Measurements from ENCODE around the gene LRFN3.

Gene LRFN3

DNA sequence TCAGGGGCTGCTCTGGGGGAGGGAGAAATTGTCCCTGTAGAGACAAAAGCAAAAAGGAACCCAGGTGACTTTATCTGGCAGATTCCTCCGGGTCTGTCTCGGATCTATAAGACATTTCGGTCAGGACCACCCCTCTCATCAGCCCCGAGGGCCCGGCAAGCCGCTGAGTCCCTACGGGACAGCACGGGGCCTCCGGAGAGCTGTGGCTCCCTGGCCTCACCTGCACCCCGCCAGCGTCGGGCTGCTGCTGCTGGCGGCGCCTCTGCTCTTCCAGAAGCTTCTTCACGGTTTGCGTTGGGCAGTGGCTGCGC, 37.7 kb upstream of the LRFN3 start:
- H3K4me1 ChIP-seq (ENCODE audit: control insufficient read depth, low read length), result peaks cover 36% of the 10 kb centered on the region
- peaks cover 11% of the 10 kb centered on the region for H3F3A ChIP-seq (ENCODE audit: control insufficient read depth, insufficient read depth)
- H3K36me3 ChIP-seq (ENCODE audit: control insufficient read depth, low read length), result peaks cover 62% of the 10 kb centered on the region
- H3K9me3 ChIP-seq (ENCODE audit: control insufficient read depth, insufficient read depth, low read length), result no peaks in the 10 kb centered on the region
- peaks cover 18% of the 10 kb centered on the region for H4K20me1 ChIP-seq (ENCODE audit: control insufficient read depth, insufficient read depth, low read depth, low read length)
- peak overlapping the region; percentile 99 for H3K4me2 ChIP-seq (ENCODE audit: low read length)
- peak overlapping the region; percentile 87 for H3K4me3 ChIP-seq (ENCODE audit: low read length)
- H3K79me2 ChIP-seq (ENCODE audit: control insufficient read depth, low read length), result peaks cover 67% of the 10 kb centered on the region
- TF ChIP-seq EZH2phosphoT487 (IDR thresholded peaks at IDR 0.05; ENCODE audit: borderline replicate concordance, low read length), result no peak
- TF ChIP-seq, protein P1, sequence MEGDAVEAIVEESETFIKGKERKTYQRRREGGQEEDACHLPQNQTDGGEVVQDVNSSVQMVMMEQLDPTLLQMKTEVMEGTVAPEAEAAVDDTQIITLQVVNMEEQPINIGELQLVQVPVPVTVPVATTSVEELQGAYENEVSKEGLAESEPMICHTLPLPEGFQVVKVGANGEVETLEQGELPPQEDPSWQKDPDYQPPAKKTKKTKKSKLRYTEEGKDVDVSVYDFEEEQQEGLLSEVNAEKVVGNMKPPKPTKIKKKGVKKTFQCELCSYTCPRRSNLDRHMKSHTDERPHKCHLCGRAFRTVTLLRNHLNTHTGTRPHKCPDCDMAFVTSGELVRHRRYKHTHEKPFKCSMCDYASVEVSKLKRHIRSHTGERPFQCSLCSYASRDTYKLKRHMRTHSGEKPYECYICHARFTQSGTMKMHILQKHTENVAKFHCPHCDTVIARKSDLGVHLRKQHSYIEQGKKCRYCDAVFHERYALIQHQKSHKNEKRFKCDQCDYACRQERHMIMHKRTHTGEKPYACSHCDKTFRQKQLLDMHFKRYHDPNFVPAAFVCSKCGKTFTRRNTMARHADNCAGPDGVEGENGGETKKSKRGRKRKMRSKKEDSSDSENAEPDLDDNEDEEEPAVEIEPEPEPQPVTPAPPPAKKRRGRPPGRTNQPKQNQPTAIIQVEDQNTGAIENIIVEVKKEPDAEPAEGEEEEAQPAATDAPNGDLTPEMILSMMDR (IDR thresholded peaks at IDR 0.05; ENCODE audit: low read depth, low read length, poor library complexity, severe bottlenecking), result no peak
- no peaks in the 10 kb centered on the region for H3K9me2 ChIP-seq (replicated peaks; ENCODE audit: control insufficient read depth, low read length)
- H3K27me3 ChIP-seq (ENCODE audit: control insufficient read depth, low read length), result no peaks in the 10 kb centered on the region
- peak overlapping the region; percentile 94 for H3K27ac ChIP-seq (ENCODE audit: low read depth, low read length)

DNA sequence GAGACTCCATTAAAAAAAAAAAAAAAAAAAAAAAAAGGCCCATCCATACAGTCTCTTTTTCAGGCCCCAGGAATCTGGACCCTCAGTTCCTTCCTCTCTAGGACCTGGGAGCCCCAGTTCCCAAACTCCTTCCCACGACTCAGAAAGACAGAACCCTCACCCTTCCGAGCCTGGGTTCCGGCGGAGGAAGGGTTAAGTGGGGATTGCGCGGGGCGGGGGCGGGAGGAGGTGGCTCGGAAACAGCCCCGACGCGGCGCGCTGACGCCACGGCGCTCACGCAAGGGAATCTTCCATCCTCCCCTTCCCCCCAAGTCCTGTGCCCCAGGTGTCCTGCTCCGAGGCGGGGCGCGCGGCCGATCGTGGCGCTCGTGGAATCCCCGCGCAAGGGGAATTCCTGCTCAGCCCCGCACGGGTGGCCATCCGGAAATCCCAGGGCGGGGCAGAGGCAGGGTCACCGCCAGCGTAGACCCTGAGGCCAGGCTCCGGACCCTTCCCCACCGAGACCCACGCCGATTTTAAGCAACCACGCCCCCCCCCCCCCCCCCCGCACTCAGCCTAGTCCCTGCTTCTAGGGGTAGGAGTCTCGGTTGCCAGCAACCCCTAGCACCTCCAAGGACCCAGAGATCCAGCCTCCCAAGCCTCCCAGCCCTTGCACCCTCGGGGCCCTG, 36.5 kb upstream of the LRFN3 start:
- no peak for TF ChIP-seq EZH2phosphoT487 (IDR thresholded peaks at IDR 0.05; ENCODE audit: borderline replicate concordance, low read length)
- TF ChIP-seq, protein P1 (IDR thresholded peaks at IDR 0.05; ENCODE audit: low read depth, low read length, poor library complexity, severe bottlenecking), result no peak
- Histone ChIP-seq H3K4me2 (ENCODE audit: low read length) (peak overlapping the region; percentile 99), H3K9me3 (ENCODE audit: control insufficient read depth, insufficient read depth, low read length) (no peaks in the 10 kb centered on the region), H3K4me1 (ENCODE audit: control insufficient read depth, low read length) (peaks cover 47% of the 10 kb centered on the region), H3F3A (ENCODE audit: control insufficient read depth, insufficient read depth) (peaks cover 18% of the 10 kb centered on the region), H3K27me3 (ENCODE audit: control insufficient read depth, low read length) (no peaks in the 10 kb centered on the region), H4K20me1 (ENCODE audit: control insufficient read depth, insufficient read depth, low read depth, low read length) (peaks cover 18% of the 10 kb centered on the region), H3K4me3 (ENCODE audit: low read length) (peak overlapping the region; percentile 87), H3K36me3 (ENCODE audit: control insufficient read depth, low read length) (peaks cover 50% of the 10 kb centered on the region), H3K79me2 (ENCODE audit: control insufficient read depth, low read length) (peaks cover 64% of the 10 kb centered on the region), H3K27ac (ENCODE audit: low read depth, low read length) (peak overlapping the region; percentile 94), H3K9me2 (replicated peaks; ENCODE audit: control insufficient read depth, low read length) (no peaks in the 10 kb centered on the region)

DNA sequence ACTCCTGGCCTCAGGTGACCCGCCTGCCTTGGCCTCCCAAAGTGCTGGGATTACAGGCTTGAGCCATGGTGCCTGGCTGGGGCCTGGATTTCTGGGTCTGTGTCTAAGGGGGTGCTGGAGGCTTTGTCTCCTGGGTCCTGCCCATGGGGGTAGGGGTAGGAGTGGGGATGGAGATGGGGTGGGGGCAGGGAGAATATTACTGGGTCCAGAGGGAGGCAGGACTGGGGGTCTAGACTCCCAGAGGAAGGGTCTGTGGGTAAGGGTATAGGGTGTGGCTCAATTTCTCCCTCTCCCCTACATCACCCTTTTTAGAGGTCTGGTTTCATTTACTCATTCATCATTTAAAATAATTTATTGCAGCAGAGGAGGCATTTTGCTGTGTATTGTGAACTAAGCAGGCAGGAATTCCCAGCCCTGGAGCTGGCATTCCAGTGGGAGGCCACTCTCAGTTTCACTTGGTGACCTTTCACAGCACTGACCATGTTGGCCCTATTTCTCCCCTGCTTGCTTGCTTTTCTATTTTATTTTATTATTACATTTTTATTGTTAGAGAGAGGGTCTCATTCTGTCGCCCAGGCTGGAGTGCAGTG, 35.0 kb upstream of the LRFN3 start:
- no peak for TF ChIP-seq EZH2phosphoT487 (IDR thresholded peaks at IDR 0.05; ENCODE audit: borderline replicate concordance, low read length)
- TF ChIP-seq, protein P1 (IDR thresholded peaks at IDR 0.05; ENCODE audit: low read depth, low read length, poor library complexity, severe bottlenecking), result no peak
- H3K27me3 ChIP-seq (ENCODE audit: control insufficient read depth, low read length), result no peaks in the 10 kb centered on the region
- peak overlapping the region; percentile 87 for H3K4me3 ChIP-seq (ENCODE audit: low read length)
- peaks cover 22% of the 10 kb centered on the region for H3F3A ChIP-seq (ENCODE audit: control insufficient read depth, insufficient read depth)
- H3K27ac ChIP-seq (ENCODE audit: low read depth, low read length), result peak overlapping the region; percentile 94
- H3K79me2 ChIP-seq (ENCODE audit: control insufficient read depth, low read length), result peaks cover 58% of the 10 kb centered on the region
- peak overlapping the region; percentile 99 for H3K4me2 ChIP-seq (ENCODE audit: low read length)
- H3K36me3 ChIP-seq (ENCODE audit: control insufficient read depth, low read length), result peaks cover 35% of the 10 kb centered on the region
- H3K9me3 ChIP-seq (ENCODE audit: control insufficient read depth, insufficient read depth, low read length), result no peaks in the 10 kb centered on the region
- H4K20me1 ChIP-seq (ENCODE audit: control insufficient read depth, insufficient read depth, low read depth, low read length), result peaks cover 13% of the 10 kb centered on the region
- H3K4me1 ChIP-seq (ENCODE audit: control insufficient read depth, low read length), result peaks cover 55% of the 10 kb centered on the region
- H3K9me2 ChIP-seq (replicated peaks; ENCODE audit: control insufficient read depth, low read length), result no peaks in the 10 kb centered on the region

Data from DOHH2 (cell line).